SK-N-SH (cell line): Measurements from ENCODE around the gene POTEM. TPM values are rescaled to one million over a fixed set of nuclear protein-coding genes. Genes with fewer than 3 reads are reported as not detected.
"Not testable (repeated sequence)": the region's sequence is repeated elsewhere in the genome, so short reads cannot be mapped to it uniquely, and the experiment has no call there.

Experiments used
- CTCF ChIA-PET: fragments of 300-600, 350-600 bp; formaldehyde crosslinking; extraction: SDS; loops from one replicate; lab custom pipeline; 2021; lab: Yijun Ruan, JAX
- POLR2A ChIA-PET: fragments of 350-600 bp; sonication (Branson Sonifier 250); formaldehyde crosslinking; extraction: SDS; loops from one replicate; lab custom pipeline; 2020; ENCODE audit warnings: antibody characterized with exemption, inconsistent platforms; lab: Yijun Ruan, JAX
- DNase-seq: peaks from one replicate; pipeline ENCODE4 v3.0.0; 2012
- H2AFZ ChIP-seq: fragments of 200-600 bp; sonication (generic); 2 replicates; pipeline ENCODE4 v1.8.1; 2016; ENCODE audit warnings: antibody characterized with exemption, mild to moderate bottlenecking, low read depth
- H3F3A ChIP-seq: fragments of 200-600 bp; sonication (generic); replicated peaks from 2 replicates; pipeline ENCODE3; 2016; ENCODE audit warnings: antibody characterized with exemption, mild to moderate bottlenecking; ENCODE audit not compliant: insufficient read depth
- H3K27ac ChIP-seq, 2 experiments: fragments of 200-500 bp in 1 of 2; fragments of 200-600 bp in 1 of 2; sonication (Bioruptor generic) in 1 of 2; sonication (generic), shearing (Covaris generic) in 1 of 2; 2 replicates each; pipeline versions ENCODE4 v1.5.1 to v1.6.1; 2014 to 2016; ENCODE audit warnings: low read depth in 2 of 2, inconsistent platforms in 1 of 2, low read length in 1 of 2, mild to moderate bottlenecking in 1 of 2, mixed read lengths in 1 of 2
- H3K27me3 ChIP-seq: fragments of 200-600 bp; sonication (generic), shearing (Covaris generic); 2 replicates; pipeline ENCODE4 v1.6.1; 2016; ENCODE audit warnings: mixed run types; ENCODE audit not compliant: insufficient read depth
- H3K36me3 ChIP-seq, 2 experiments: fragments of 200-500 bp in 1 of 2; fragments of 200-600 bp in 1 of 2; sonication (Bioruptor generic) in 1 of 2; sonication (generic) in 1 of 2; replicated peaks in 1 of 2; 2 replicates each; pipeline versions ENCODE3 to v1.5.1; 2014 to 2016; ENCODE audit warnings: low read length in 1 of 2, mild to moderate bottlenecking in 1 of 2; ENCODE audit not compliant: insufficient read depth in 2 of 2, control insufficient read depth in 1 of 2
- H3K4me1 ChIP-seq, 2 experiments: fragments of 200-500 bp in 1 of 2; fragments of 200-600 bp in 1 of 2; sonication (Bioruptor generic) in 1 of 2; sonication (generic), shearing (Covaris generic) in 1 of 2; 2 replicates each; pipeline versions ENCODE4 v1.5.1 to v1.6.1; 2014 to 2016; ENCODE audit warnings: low read depth in 1 of 2, low read length in 1 of 2, mixed run types in 1 of 2; ENCODE audit not compliant: insufficient read depth in 2 of 2, control insufficient read depth in 1 of 2
- H3K4me2 ChIP-seq: fragments of 200-600 bp; sonication (generic), shearing (Covaris generic); 2 replicates; pipeline ENCODE4 v1.6.1; 2017; ENCODE audit warnings: mixed run types
- H3K4me3 ChIP-seq, 2 experiments: fragments of 200-500 bp in 1 of 2; fragments of 200-600 bp in 1 of 2; sonication (Bioruptor generic) in 1 of 2; sonication (generic), shearing (Covaris generic) in 1 of 2; 2 replicates each; pipeline versions ENCODE4 v1.5.1 to v1.8.1; 2014 to 2016; ENCODE audit warnings: low read depth in 2 of 2, inconsistent platforms in 1 of 2, low read length in 1 of 2, mild to moderate bottlenecking in 1 of 2, mixed read lengths in 1 of 2, moderate library complexity in 1 of 2
- H3K79me2 ChIP-seq: fragments of 200-600 bp; sonication (generic); 2 replicates; pipeline ENCODE4 v1.8.1; 2017; ENCODE audit warnings: mild to moderate bottlenecking; ENCODE audit not compliant: insufficient read depth
- H3K9ac ChIP-seq: fragments of 200-600 bp; sonication (generic); 2 replicates; pipeline ENCODE4 v1.6.1; 2017; ENCODE audit warnings: mixed run types
- H3K9me2 ChIP-seq: fragments of 200-600 bp; sonication (generic); 2 replicates; pipeline ENCODE4 v1.6.1; 2017; ENCODE audit warnings: mixed run types
- H3K9me3 ChIP-seq: fragments of 200-600 bp; sonication (generic); 2 replicates; pipeline ENCODE4 v1.6.1; 2017; ENCODE audit warnings: mixed run types, mild to moderate bottlenecking, moderate library complexity
- H4K20me1 ChIP-seq: fragments of 200-600 bp; sonication (generic); 2 replicates; pipeline ENCODE4 v1.6.1; 2017; ENCODE audit warnings: mild to moderate bottlenecking, mixed run types; ENCODE audit not compliant: insufficient read depth
- WGBS: methylation state at CpG from one replicate; pipeline ENCODE4 v1.1.6; 2017; ENCODE audit warnings: low lambda C conversion rate; 5-methylcytosine and 5-hydroxymethylcytosine counted together
- polyA plus RNA-seq, 3 experiments: library from polyadenylated mRNA; depleted of rRNA; stranded (reverse); fragments of >200 nt; gene quantifications; 2 replicates each; pipeline ENCODE4 v1.2.3, GENCODE V29; 2012

Gene POTEM
- polyA plus RNA-seq, 1 of the 3 experiments (the other 2 are of a cell fraction), result 0.25 TPM

GRCh38 chr14:19026649-19027351 is 59.6 kb downstream of the POTEM start:
- H3K9ac ChIP-seq, H2AFZ ChIP-seq, H3K9me2 ChIP-seq, H3K9me3 ChIP-seq, H3K4me3 ChIP-seq, H3F3A ChIP-seq, H4K20me1 ChIP-seq, H3K36me3 ChIP-seq, DNase-seq, H3K27me3 ChIP-seq, H3K79me2 ChIP-seq, H3K4me2 ChIP-seq, CTCF ChIA-PET, H3K27ac ChIP-seq, H3K4me1 ChIP-seq, POLR2A ChIA-PET: not testable (repeated sequence)
- WGBS, result 28% methylated on average over 11 of the region's 35 CpGs

- H4K20me1 ChIP-seq, H2AFZ ChIP-seq, H3K36me3 ChIP-seq, CTCF ChIA-PET, H3K4me1 ChIP-seq, H3K9me3 ChIP-seq, H3K27me3 ChIP-seq, H3K4me2 ChIP-seq, H3K9ac ChIP-seq, H3F3A ChIP-seq, H3K9me2 ChIP-seq, H3K4me3 ChIP-seq, H3K79me2 ChIP-seq, H3K27ac ChIP-seq, DNase-seq, POLR2A ChIA-PET: not testable (repeated sequence)
- no CpG with 5 or more reads among the region's 16 CpGs for whole genome bisulfite sequencing
Observed at GRCh38 chr14:19027895-19028294, 60.7 kb downstream of the POTEM start.

DNA sequence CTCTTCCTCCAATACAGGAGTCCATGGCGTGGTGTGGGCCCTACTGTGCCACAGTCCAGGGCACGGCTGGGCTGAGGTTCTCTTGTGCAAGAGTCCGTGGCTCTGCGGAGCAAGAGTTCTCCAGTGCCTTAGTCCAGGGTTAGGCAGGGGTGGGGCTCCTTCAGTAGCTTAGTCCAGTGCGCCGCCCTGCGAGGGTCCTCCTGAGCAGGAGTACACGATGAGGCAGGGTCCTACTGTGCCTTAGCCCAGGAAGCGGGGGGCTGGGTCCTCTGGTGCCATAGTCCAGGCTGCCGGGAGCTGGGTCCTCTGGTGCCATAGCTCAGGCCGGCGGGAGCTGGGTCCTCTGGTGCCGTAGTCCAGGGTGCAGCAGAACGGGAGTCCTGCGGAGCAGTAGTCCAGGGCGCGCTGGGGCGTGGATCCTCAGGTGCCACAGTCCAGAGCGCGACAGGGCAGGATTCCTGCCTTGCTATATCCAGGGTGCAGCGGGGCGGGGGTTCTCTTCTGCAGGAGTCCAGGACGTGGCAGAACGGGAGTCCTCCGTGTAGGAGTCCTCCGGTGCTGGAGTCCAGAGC is 69.7 kb downstream of the POTEM start:
- CTCF ChIA-PET, DNase-seq, H3K36me3 ChIP-seq, H3K27ac ChIP-seq, H4K20me1 ChIP-seq, H3K4me3 ChIP-seq, H3K9me2 ChIP-seq, H3K9me3 ChIP-seq, H3K9ac ChIP-seq, H3K27me3 ChIP-seq, H3F3A ChIP-seq, H3K79me2 ChIP-seq, H2AFZ ChIP-seq, H3K4me2 ChIP-seq, POLR2A ChIA-PET, H3K4me1 ChIP-seq: not testable (repeated sequence)
- WGBS, result no CpG with 5 or more reads among the region's 26 CpGs

DNA sequence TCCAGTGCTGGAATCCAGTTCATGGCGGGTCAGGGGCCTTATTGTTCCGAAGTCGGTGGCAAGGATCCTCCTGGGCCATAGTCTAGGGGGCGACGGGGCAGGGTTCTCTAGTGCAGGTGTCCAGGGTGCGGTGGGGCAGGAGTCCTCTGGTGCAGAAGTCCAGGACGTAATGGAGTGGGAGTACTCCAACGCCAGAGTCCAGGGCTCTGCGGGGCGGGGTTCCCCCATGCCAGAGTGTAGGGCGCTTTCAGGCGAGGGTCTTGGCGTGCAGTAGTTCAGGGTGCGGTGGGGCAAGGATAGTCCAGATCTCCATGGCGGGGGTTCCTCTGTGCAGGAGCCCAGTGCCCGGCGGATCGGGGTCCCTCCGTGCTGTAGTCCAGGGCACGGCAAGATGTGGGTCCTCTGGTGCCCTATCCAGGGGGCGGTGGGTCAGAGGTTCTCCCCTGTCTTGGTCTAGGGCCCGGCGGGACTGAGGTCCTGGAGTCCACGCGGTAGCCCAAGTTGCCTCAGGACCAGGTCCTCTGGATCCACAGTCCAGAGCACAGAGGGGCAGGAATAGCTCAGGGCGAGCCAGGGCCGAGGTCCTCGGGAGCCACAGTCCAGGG is 70.9 kb downstream of the POTEM start:
- DNase-seq, H3K4me1 ChIP-seq, H3K36me3 ChIP-seq, H4K20me1 ChIP-seq, CTCF ChIA-PET, H3K9ac ChIP-seq, H3K27me3 ChIP-seq, H3K9me3 ChIP-seq, POLR2A ChIA-PET, H2AFZ ChIP-seq, H3K4me3 ChIP-seq, H3K4me2 ChIP-seq, H3K9me2 ChIP-seq, H3K27ac ChIP-seq, H3F3A ChIP-seq, H3K79me2 ChIP-seq: not testable (repeated sequence)
- 75% methylated on average over 9 of the region's 28 CpGs for WGBS

GRCh38 chr14:19038785-19039184 is 71.6 kb downstream of the POTEM start:
- DNase-seq, POLR2A ChIA-PET, H4K20me1 ChIP-seq, H3K9me2 ChIP-seq, H3K4me1 ChIP-seq, H3K79me2 ChIP-seq, H3K27ac ChIP-seq, H3K9ac ChIP-seq, H2AFZ ChIP-seq, CTCF ChIA-PET, H3K4me2 ChIP-seq, H3K9me3 ChIP-seq, H3F3A ChIP-seq, H3K27me3 ChIP-seq, H3K36me3 ChIP-seq, H3K4me3 ChIP-seq: not testable (repeated sequence)
- no CpG with 5 or more reads among the region's 15 CpGs for WGBS

GRCh38 chr14:19043384-19043783 is 76.2 kb downstream of the POTEM start:
- H3K4me3 ChIP-seq, H3K79me2 ChIP-seq, H3K36me3 ChIP-seq, H3K27me3 ChIP-seq, H4K20me1 ChIP-seq, H2AFZ ChIP-seq, H3F3A ChIP-seq, CTCF ChIA-PET, H3K4me2 ChIP-seq, H3K4me1 ChIP-seq, H3K9me2 ChIP-seq, H3K9me3 ChIP-seq, POLR2A ChIA-PET, H3K9ac ChIP-seq, DNase-seq, H3K27ac ChIP-seq: not testable (repeated sequence)
- WGBS, result 27% methylated on average over 2 of the region's 2 CpGs
